Measurements from ENCODE around the gene CADM2.

DNA sequence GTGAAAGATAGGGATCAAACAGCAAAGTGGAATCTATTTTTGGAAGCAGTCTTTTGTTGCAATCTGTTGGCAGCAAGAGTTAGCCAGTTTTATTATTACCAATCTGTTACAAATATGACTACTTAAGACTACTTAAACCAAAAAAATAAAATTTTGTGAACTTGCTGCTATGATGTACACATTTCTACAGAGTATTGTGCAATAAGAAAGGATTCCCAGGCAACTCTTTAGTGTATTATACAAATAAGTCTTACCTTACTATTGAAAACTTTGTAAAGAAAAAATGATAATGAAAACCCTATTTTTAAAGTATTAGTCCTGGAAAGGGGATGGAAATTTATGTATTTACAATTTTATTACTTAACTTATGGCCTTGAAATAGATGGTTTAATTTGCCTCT, 44.7 kb downstream of the CADM2 start:
- TF ChIP-seq EZH2 (IDR thresholded peaks at IDR 0.05; ENCODE audit: insufficient read depth, poor library complexity, severe bottlenecking) (no peak), EZH2phosphoT487 (IDR thresholded peaks at IDR 0.05; ENCODE audit: insufficient read depth, low read depth) (no peak)
